ENCODE data around the gene GLDN. TPM values are rescaled to one million over a fixed set of nuclear protein-coding genes. Genes with fewer than 3 reads are reported as not detected.

Gene GLDN
- total RNA-seq = 0.08 and 2.1 TPM in 2 replicates

DNA sequence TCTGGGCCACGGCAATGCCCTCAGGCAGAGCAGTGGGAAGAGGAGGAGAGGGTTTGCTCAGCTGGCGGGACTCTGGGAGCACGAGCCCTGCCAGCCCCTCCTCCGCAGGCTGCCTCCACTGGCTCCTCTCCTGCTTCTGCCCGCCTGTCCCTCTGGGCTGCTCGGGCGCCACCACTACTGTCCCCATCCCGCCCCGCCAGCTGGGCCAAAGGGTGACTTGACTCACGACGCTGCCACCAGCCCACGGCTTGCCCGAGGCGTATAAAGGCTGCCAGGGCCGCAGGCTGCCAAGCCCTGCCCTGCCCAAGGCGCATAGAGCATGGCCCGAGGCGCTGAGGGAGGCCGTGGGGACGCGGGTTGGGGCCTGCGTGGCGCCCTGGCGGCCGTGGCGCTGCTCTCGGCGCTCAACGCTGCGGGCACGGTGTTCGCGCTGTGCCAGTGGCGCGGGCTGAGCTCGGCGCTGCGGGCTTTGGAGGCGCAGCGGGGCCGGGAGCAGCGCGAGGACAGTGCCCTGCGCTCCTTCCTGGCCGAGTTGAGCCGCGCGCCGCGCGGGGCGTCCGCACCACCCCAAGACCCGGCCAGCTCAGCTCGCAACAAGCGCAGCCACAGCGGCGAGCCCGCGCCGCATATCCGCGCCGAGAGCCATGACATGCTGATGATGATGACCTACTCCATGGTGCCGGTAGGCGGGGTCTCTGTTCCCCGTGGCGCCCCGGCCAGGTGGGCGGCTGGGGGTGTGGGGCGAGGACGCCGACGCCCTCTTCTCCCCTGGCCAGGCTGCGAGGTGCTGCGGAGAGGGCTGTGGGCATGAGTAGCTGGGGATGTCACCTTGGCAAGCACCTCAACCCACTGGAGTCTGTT lies at the start of gene GLDN:
Gene GLDN, plus strand, starts transcription at position 290 of the 861 bp plus-strand sequence. Its CDS starts 30 bp downstream, at position 320.

GRCh38 chr15:51338496-51338895 lies 3.0 kb upstream of the GLDN start, which contains the start of gene CYP19A1:
CYP19A1 (minus strand) TSS chr15:51338596; CDS start chr15:51242912, 95,684 bp downstream.

Other genes with a start within 250 kb of the GLDN start
- gene TNFAIP8L3, start 246.7 kb upstream of the GLDN start, total RNA-seq = 6.7 and 12.1 TPM in 2 replicates
- gene CYP19A1, start 3.1 kb upstream of the GLDN start, total RNA-seq = 0.08 and 0.13 TPM in 2 replicates

All from epithelial cell of alveolus of lung (primary cell).